Hepatocyte (in vitro differentiated cells): Measurements from ENCODE around the gene NRG3. TPM values are rescaled to one million over a fixed set of nuclear protein-coding genes. Genes with fewer than 3 reads are reported as not detected.

ENCODE experiments used
- DNase-seq: peaks from one replicate; pipeline ENCODE4 v3.0.0-alpha.2; 2016; ENCODE audit warnings: low spot score
- H2AFZ ChIP-seq: fragments of 200-600 bp; sonication (generic); 2 replicates; pipeline ENCODE4 v1.6.0; 2016; ENCODE audit warnings: antibody characterized with exemption, mild to moderate bottlenecking
- H3K27ac ChIP-seq: fragments of 200-600 bp; sonication (generic); 2 replicates; pipeline ENCODE4 v1.5.1; 2016; ENCODE audit warnings: mild to moderate bottlenecking
- H3K27me3 ChIP-seq: fragments of 200-600 bp; sonication (generic); 2 replicates; pipeline ENCODE4 v1.6.1; 2016
- H3K36me3 ChIP-seq: fragments of 200-600 bp; sonication (generic); replicated peaks from 2 replicates; pipeline ENCODE4 v1.5.1; 2016; ENCODE audit warnings: low read depth; ENCODE audit not compliant: insufficient read depth
- H3K4me1 ChIP-seq: fragments of 200-600 bp; sonication (generic); 2 replicates; pipeline ENCODE4 v1.5.1; 2016; ENCODE audit warnings: mild to moderate bottlenecking, moderate library complexity; ENCODE audit not compliant: insufficient read depth
- H3K4me2 ChIP-seq: fragments of 200-600 bp; sonication (generic); 2 replicates; pipeline ENCODE4 v1.6.0; 2016
- H3K4me3 ChIP-seq: fragments of 200-600 bp; sonication (generic); 2 replicates; pipeline ENCODE4 v1.5.1; 2016; ENCODE audit warnings: mild to moderate bottlenecking
- H3K79me2 ChIP-seq: fragments of 200-600 bp; sonication (generic); 2 replicates; pipeline ENCODE4 v1.6.0; 2017; ENCODE audit warnings: mild to moderate bottlenecking
- H3K9me2 ChIP-seq: fragments of 200-600 bp; sonication (generic); replicated peaks from 2 replicates; pipeline ENCODE4 v1.6.0; 2017; ENCODE audit warnings: mild to moderate bottlenecking; ENCODE audit not compliant: insufficient read depth
- H3K9me3 ChIP-seq: fragments of 200-600 bp; sonication (generic); 2 replicates; pipeline ENCODE4 v1.5.1; 2016; ENCODE audit warnings: low read depth, mild to moderate bottlenecking
- H4K20me1 ChIP-seq: fragments of 200-600 bp; sonication (generic); 2 replicates; pipeline ENCODE4 v1.6.0; 2016; ENCODE audit warnings: mild to moderate bottlenecking; ENCODE audit not compliant: insufficient read depth, poor library complexity, severe bottlenecking
- CTCF ChIP-seq: fragments of 200-600 bp; sonication (generic); IDR thresholded peaks from 2 replicates; pipeline ENCODE4 v1.5.1; 2016; ENCODE audit warnings: antibody characterized with exemption, mild to moderate bottlenecking; ENCODE audit not compliant: poor library complexity
- EZH2 ChIP-seq: fragments of 200-600 bp; sonication (generic); IDR thresholded peaks from 2 replicates; pipeline ENCODE4 v1.6.1; 2016; ENCODE audit warnings: antibody characterized with exemption, mild to moderate bottlenecking, borderline replicate concordance
- EZH2phosphoT487 ChIP-seq: fragments of 200-600 bp; sonication (generic); IDR thresholded peaks from one replicate; pipeline ENCODE4 v1.6.1; 2018; ENCODE audit warnings: antibody characterized with exemption, mild to moderate bottlenecking, low read depth, moderate library complexity; ENCODE audit not compliant: unreplicated experiment, severe bottlenecking
- WGBS: methylation state at CpG from one replicate; pipeline ENCODE4 v1.1.6; 2016; ENCODE audit warnings: low lambda C conversion rate; ENCODE audit errors: missing lambda C conversion rate; 5-methylcytosine and 5-hydroxymethylcytosine counted together
- polyA plus RNA-seq: library from polyadenylated mRNA; unstranded; fragments of >200 nt; fragmentation: Nextera tagmentation; extraction: Ambion mirVana; gene quantifications from 2 replicates; pipeline ENCODE4 v1.2.1, GENCODE V29; 2016
- total RNA-seq: library from RNA; depleted of rRNA; stranded (reverse); fragments of >200 nt; gene quantifications from 2 replicates; pipeline ENCODE4 v1.2.3, GENCODE V29; 2014

Gene NRG3
- total and polyA plus RNA-seq, 2 experiments from 2014 or later, result 0.57 to 2.0 TPM

GRCh38 chr10:82866424-82867020, 991.5 kb downstream of the NRG3 start:
- Histone ChIP-seq H3K4me3 (no peak overlapping the region), H4K20me1 (no peaks in the 10 kb centered on the region), H3K9me2 (no peaks in the 10 kb centered on the region), H2AFZ (no peak overlapping the region), H3K9me3 (no peaks in the 10 kb centered on the region), H3K27ac (no peak overlapping the region), H3K4me1 (no peaks in the 10 kb centered on the region), H3K4me2 (no peak overlapping the region), H3K36me3 (no peaks in the 10 kb centered on the region), H3K27me3 (no peaks in the 10 kb centered on the region), H3K79me2 (no peaks in the 10 kb centered on the region)
- TF ChIP-seq EZH2 (no peak), CTCF (no peak), EZH2phosphoT487 (no peak)
- 75% methylated on average over 6 of the region's 6 CpGs for WGBS
- DNase-seq, result no peak

DNA sequence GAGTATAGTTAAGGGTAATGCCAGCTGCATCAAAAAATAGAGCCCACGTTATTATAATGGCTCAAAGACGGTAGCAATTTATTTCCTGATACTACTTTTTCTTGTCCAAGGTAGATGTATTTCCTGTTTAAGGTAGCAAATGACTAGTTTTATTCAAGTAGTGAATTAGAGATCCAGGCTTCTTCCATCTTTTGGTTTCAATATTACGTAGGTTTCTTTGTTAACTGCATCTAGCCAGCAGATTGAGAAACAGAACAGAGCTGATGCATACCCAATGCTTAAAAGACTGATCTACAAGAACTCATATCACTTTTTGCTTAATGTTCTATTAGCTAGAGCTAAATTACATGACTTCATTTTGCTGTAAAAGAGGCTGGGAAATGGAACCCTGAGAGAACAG, 992.1 kb downstream of the NRG3 start:
- Histone ChIP-seq H3K4me3 (no peak overlapping the region), H3K4me2 (no peak overlapping the region), H3K27me3 (no peaks in the 10 kb centered on the region), H3K36me3 (no peaks in the 10 kb centered on the region), H3K79me2 (no peaks in the 10 kb centered on the region), H2AFZ (no peak overlapping the region), H4K20me1 (no peaks in the 10 kb centered on the region), H3K27ac (no peak overlapping the region), H3K9me3 (no peaks in the 10 kb centered on the region), H3K9me2 (no peaks in the 10 kb centered on the region), H3K4me1 (no peaks in the 10 kb centered on the region)
- TF ChIP-seq EZH2 (no peak), CTCF (no peak), EZH2phosphoT487 (no peak)
- 89% methylated on average over 3 of the region's 3 CpGs for WGBS
- DNase-seq, result no peak

DNA sequence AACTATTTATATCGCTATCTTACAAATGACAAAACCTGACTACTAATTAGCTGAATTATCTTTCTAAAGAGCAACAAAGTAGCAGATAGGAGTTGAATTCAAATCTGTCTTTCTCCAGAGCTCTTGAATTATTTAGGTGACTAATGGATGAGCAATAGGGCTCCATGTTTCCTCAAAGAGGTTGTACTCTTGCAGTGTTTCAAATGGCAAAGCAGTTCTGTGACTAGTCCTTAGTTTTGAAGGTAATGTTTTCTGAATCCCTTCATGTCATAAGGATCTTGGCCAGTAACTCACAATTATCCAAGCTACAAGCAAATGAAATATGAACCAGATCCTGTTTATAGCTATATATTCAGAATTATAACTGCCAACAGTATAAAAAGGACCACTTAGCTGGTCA, 999.7 kb downstream of the NRG3 start:
- Histone ChIP-seq H3K27me3 (no peaks in the 10 kb centered on the region), H4K20me1 (no peaks in the 10 kb centered on the region), H3K79me2 (no peaks in the 10 kb centered on the region), H3K4me2 (no peak overlapping the region), H3K9me3 (no peaks in the 10 kb centered on the region), H3K27ac (no peak overlapping the region), H2AFZ (no peak overlapping the region), H3K36me3 (no peaks in the 10 kb centered on the region), H3K9me2 (no peaks in the 10 kb centered on the region), H3K4me3 (no peak overlapping the region), H3K4me1 (no peaks in the 10 kb centered on the region)
- no peak for DNase-seq
- 97% methylated on average over 1 of the region's 1 CpG for WGBS
- TF ChIP-seq EZH2phosphoT487 (no peak), CTCF (no peak), EZH2 (no peak)
